Measurements from ENCODE around the gene PRDX1.
"Not testable (repeated sequence)": the region's sequence is repeated elsewhere in the genome, so short reads cannot be mapped to it uniquely, and the experiment has no call there.

PRDX1 gene

GRCh38 chr1:45535988-45536766 lies 14.5 kb upstream of the PRDX1 start:
- DNase-seq, result no peak

GRCh38 chr1:45531873-45532272 lies 10.2 kb upstream of the PRDX1 start:
- no peak for DNase-seq

GRCh38 chr1:45530632-45531135 lies 9.0 kb upstream of the PRDX1 start:
- no peak for DNase-seq

GRCh38 chr1:45526135-45526644 lies 4.5 kb upstream of the PRDX1 start:
- no peak for DNase-seq

GRCh38 chr1:45523975-45524374 lies 2.3 kb upstream of the PRDX1 start:
- DNase-seq, result not testable (repeated sequence)

- not testable (repeated sequence) for DNase-seq
Observed at GRCh38 chr1:45523516-45523915, 1.8 kb upstream of the PRDX1 start.

- DNase-seq, result no peak
Observed at GRCh38 chr1:45522324-45523104, 830 bp upstream of the PRDX1 start.

- not testable (repeated sequence) for DNase-seq
Observed at GRCh38 chr1:45519774-45520173, 1.9 kb downstream of the PRDX1 start.

GRCh38 chr1:45518910-45519309 lies 2.8 kb downstream of the PRDX1 start:
- DNase-seq, result no peak

- not testable (repeated sequence) for DNase-seq
Observed at GRCh38 chr1:45518366-45518765, 3.3 kb downstream of the PRDX1 start.

GRCh38 chr1:45516465-45516864 lies 5.2 kb downstream of the PRDX1 start:
- no peak for DNase-seq

- no peak for DNase-seq
Observed at GRCh38 chr1:45516036-45516435, 5.6 kb downstream of the PRDX1 start.

GRCh38 chr1:45513532-45514260 lies 8.0 kb downstream of the PRDX1 start:
- DNase-seq, result not testable (repeated sequence)

GRCh38 chr1:45512641-45513054 lies 9.0 kb downstream of the PRDX1 start:
- peak; percentile 73 for DNase-seq

- no peak for DNase-seq
Observed at GRCh38 chr1:45510972-45511527, 10.6 kb downstream of the PRDX1 start.

GRCh38 chr1:45510036-45510971 lies 11.4 kb downstream of the PRDX1 start:
- no peak for DNase-seq

GRCh38 chr1:45508295-45509151 lies 13.2 kb downstream of the PRDX1 start:
- DNase-seq, result no peak

GRCh38 chr1:45507893-45508292 lies 13.8 kb downstream of the PRDX1 start:
- DNase-seq, result no peak

GRCh38 chr1:45507195-45507594 lies 14.5 kb downstream of the PRDX1 start:
- no peak for DNase-seq
